GM10248 (cell line): ENCODE measurements around the gene PRAC1.
A peak's percentile ranks its signal among the peaks of the same experiment; 100 is the strongest.

Experiments used
- CTCF ChIA-PET: fragments of 300-600 bp; sonication (Branson Sonifier 250); formaldehyde crosslinking; extraction: SDS; loops from one replicate; lab custom pipeline; 2021; ENCODE audit warnings: antibody characterized with exemption; lab: Yijun Ruan, JAX
- POLR2A ChIA-PET: fragments of 350-650 bp; sonication (Branson Sonifier 250); formaldehyde crosslinking; extraction: SDS; loops from one replicate; lab custom pipeline; 2020; ENCODE audit warnings: antibody characterized with exemption; lab: Yijun Ruan, JAX
- DNase-seq: peaks from one replicate; pipeline ENCODE4 v3.0.0; 2012; ENCODE audit errors: extremely low spot score
- CTCF ChIP-seq: IDR thresholded peaks from 2 replicates; pipeline ENCODE4 v1.5.1; 2012; ENCODE audit warnings: mild to moderate bottlenecking, low read depth; ENCODE audit errors: extremely low read depth, missing control alignments, control extremely low read depth

The PRAC1 gene

GRCh38 chr17:48679385-48680096 is 42.8 kb downstream of the PRAC1 start:
- no peak for TF ChIP-seq CTCF

DNA sequence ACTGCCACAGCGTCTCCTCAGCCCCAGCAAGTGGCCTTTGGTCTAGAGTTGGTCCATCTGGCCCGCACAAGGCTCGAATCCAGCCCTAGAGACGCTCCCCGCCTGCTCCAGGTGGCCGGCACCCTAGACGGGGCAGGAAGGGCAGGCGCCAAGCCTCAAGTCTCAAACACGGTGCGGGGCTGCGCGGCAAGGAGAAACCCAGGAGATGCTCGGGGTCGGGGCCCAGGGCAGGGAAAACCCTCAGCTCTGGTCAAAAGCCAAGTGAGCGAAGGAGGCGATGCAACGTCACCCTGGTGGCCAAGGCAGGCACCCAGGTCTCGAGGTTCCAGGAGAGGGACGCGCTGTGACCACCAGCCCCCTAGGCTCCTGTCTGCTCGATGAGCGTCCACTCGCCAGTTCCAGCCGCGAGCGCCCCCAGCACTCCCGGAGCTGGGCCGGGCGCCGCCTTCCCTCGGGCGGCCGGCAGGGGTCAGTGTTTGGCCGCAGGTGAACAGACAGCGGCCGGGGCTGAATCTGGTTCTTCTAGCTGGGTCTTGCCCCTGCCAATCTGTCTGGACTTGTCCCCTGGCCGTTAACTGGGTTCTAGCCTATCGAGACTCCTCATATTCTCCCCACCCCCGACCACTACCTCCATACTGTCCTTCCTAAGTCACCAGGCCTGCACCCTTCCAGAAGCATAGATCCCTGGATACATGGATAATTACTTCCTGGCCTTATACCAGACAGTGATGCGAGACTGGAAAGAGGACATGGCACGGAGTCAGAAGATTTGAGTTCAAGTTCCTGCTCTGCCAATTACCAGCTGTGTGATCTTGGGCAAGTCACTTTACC is 44.0 kb downstream of the PRAC1 start:
- CTCF ChIA-PET: interaction anchor here (0.6 to 5.6 kb wide), 72 partner anchors 9 to 794 kb away, joined by 3 to 78 read pairs (median 4); partner anchors contain the start of genes ATP5MC1, HOXB9 and PRAC2
- peak; percentile 92 for TF ChIP-seq CTCF
- POLR2A ChIA-PET: no interaction called here
- peak; percentile 89 for DNase-seq

More at GRCh38 chr17:48679385-48680096, 42.8 kb downstream of the PRAC1 start:
- POLR2A ChIA-PET: no interaction called here
- DNase-seq: no peak
- CTCF ChIA-PET: interaction anchor here (0.7 to 5.6 kb wide), 51 partner anchors 9 to 650 kb away, joined by 3 to 78 read pairs (median 5); partner anchors contain the start of gene PRAC2

DNA sequence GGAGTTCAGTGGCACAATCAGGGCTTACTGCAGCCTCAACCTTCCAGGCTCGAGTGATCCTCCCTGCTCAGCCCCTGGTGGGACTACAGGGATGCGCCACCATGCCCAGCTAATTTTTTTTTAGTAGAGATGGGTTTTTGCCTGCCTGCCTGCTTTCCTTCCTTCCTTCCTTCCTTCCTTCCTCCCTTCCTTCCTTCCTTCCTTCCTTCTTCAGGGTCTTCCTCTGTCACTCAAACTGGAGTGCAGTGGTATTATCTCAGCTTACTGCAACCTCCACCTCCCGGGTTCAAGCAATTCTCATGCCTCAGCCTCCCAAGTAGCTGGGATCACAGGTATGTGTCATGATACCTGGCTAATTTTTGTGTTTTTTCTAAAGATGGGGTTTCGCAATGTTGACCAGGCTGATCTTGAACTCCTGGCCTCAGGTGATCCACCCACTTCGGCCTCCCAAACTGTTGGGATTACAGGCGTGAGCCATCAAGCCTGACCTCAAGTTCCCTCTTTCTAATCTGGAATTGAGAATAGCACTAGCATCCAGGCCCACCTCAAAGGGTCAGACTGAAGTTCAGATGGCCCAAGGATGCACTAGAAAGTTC is 45.3 kb downstream of the PRAC1 start:
- no peak for DNase-seq
- ChIA-PET CTCF (interaction anchor here (1.0 to 4.7 kb wide), 7 partner anchors 9 to 358 kb away, joined by 5 to 43 read pairs (median 19); no protein-coding TSS in a partner anchor), POLR2A (no interaction called here)
- no peak for TF ChIP-seq CTCF

- no peak for TF ChIP-seq CTCF
- ChIA-PET CTCF (interaction anchor here (0.6 to 6.6 kb wide), 32 partner anchors 8 to 364 kb away, joined by 3 to 50 read pairs (median 4); no protein-coding TSS in a partner anchor), POLR2A (no interaction called here)
- no peak for DNase-seq
These were observed 50.0 kb downstream of the PRAC1 start for GRCh38 chr17:48672340-48672739.
